ENCODE data around the gene CIRBP. TPM values are rescaled to one million over a fixed set of nuclear protein-coding genes. Genes with fewer than 3 reads are reported as not detected.
"Not testable (repeated sequence)": the region's sequence is repeated elsewhere in the genome, so short reads cannot be mapped to it uniquely, and the experiment has no call there.

The CIRBP gene
- total and polyA plus RNA-seq, 2 donors (not counting 1 experiment from before 2014, with no cell fraction given): 104 to 298 TPM

GRCh38 chr19:1245494-1246264, 23.5 kb upstream of the CIRBP start:
- Histone ChIP-seq H3K4me1 (ENCODE audit: control insufficient read depth, extremely low read depth, insufficient read depth, low read length) (peaks cover 27% of the 10 kb centered on the region), H4K20me1 (ENCODE audit: control insufficient read depth, extremely low read depth, insufficient read depth, low read length) (no peaks in the 10 kb centered on the region), H3K27me3 (ENCODE audit: control insufficient read depth, insufficient read depth, low read length) (no peaks in the 10 kb centered on the region), H3K79me2 (ENCODE audit: control insufficient read depth, insufficient read depth, low read length) (peaks cover 36% of the 10 kb centered on the region), H3K4me2 (ENCODE audit: extremely low read depth, insufficient read depth, low read length) (no peak overlapping the region), H3K36me3 (ENCODE audit: control insufficient read depth, insufficient read depth, low read length) (peaks cover 7% of the 10 kb centered on the region), H3K9ac (ENCODE audit: insufficient read depth, low read length) (no peak overlapping the region), H2AFZ (ENCODE audit: low read length) (no peak overlapping the region), H3K9me3 (ENCODE audit: control insufficient read depth, insufficient read depth, low read depth, low read length) (no peaks in the 10 kb centered on the region), H3K27ac (ENCODE audit: insufficient read depth, low read length) (no peak overlapping the region), H3K4me3 (replicated peaks in 1 of 4; ENCODE audit: control extremely low read depth in 1 of 4, insufficient read depth in 1 of 4, low read depth in 3 of 4, low read length in 4 of 4) (no peak overlapping the region)
- no peak for TF ChIP-seq CTCF (conservative IDR thresholded peaks at IDR 0.05 in 1 of 2, IDR thresholded peaks at IDR 0.05 in 1 of 2; ENCODE audit: low read depth in 1 of 2, low read length in 2 of 2)
- no peak for TF ChIP-seq EZH2 (IDR thresholded peaks at IDR 0.05; ENCODE audit: low read length, missing control alignments)
- DNase-seq (ENCODE audit: low read depth in 2 of 2): no peak

GRCh38 chr19:1246265-1247087, 22.7 kb upstream of the CIRBP start:
- H3K27ac ChIP-seq (ENCODE audit: insufficient read depth, low read length); H2AFZ ChIP-seq (ENCODE audit: low read length); H3K27me3 ChIP-seq (ENCODE audit: control insufficient read depth, insufficient read depth, low read length); H3K4me3 ChIP-seq (replicated peaks in 1 of 4; ENCODE audit: control extremely low read depth in 1 of 4, insufficient read depth in 1 of 4, low read depth in 3 of 4, low read length in 4 of 4); H3K4me2 ChIP-seq (ENCODE audit: extremely low read depth, insufficient read depth, low read length); DNase-seq (ENCODE audit: low read depth in 2 of 2); H4K20me1 ChIP-seq (ENCODE audit: control insufficient read depth, extremely low read depth, insufficient read depth, low read length); H3K9me3 ChIP-seq (ENCODE audit: control insufficient read depth, insufficient read depth, low read depth, low read length); H3K9ac ChIP-seq (ENCODE audit: insufficient read depth, low read length): not testable (repeated sequence)
- peaks cover 44% of the 10 kb centered on the region for H3K79me2 ChIP-seq (ENCODE audit: control insufficient read depth, insufficient read depth, low read length)
- peaks cover 24% of the 10 kb centered on the region for H3K4me1 ChIP-seq (ENCODE audit: control insufficient read depth, extremely low read depth, insufficient read depth, low read length)
- peaks cover 13% of the 10 kb centered on the region for H3K36me3 ChIP-seq (ENCODE audit: control insufficient read depth, insufficient read depth, low read length)

- Histone ChIP-seq H3K27ac (ENCODE audit: insufficient read depth, low read length) (peak overlapping the region; percentile 98), H3K9ac (ENCODE audit: insufficient read depth, low read length) (peak overlapping the region; percentile 97), H3K4me1 (ENCODE audit: control insufficient read depth, extremely low read depth, insufficient read depth, low read length) (peaks cover 21% of the 10 kb centered on the region), H4K20me1 (ENCODE audit: control insufficient read depth, extremely low read depth, insufficient read depth, low read length) (no peaks in the 10 kb centered on the region), H3K9me3 (ENCODE audit: control insufficient read depth, insufficient read depth, low read depth, low read length) (no peaks in the 10 kb centered on the region), H3K27me3 (ENCODE audit: control insufficient read depth, insufficient read depth, low read length) (no peaks in the 10 kb centered on the region), H3K4me3 (replicated peaks in 1 of 4; ENCODE audit: control extremely low read depth in 1 of 4, insufficient read depth in 1 of 4, low read depth in 3 of 4, low read length in 4 of 4) (peak overlapping the region in 2 of 4 experiments; percentile 7 to 75), H2AFZ (ENCODE audit: low read length) (no peak overlapping the region), H3K36me3 (ENCODE audit: control insufficient read depth, insufficient read depth, low read length) (peaks cover 18% of the 10 kb centered on the region), H3K4me2 (ENCODE audit: extremely low read depth, insufficient read depth, low read length) (peak overlapping the region; percentile 71), H3K79me2 (ENCODE audit: control insufficient read depth, insufficient read depth, low read length) (peaks cover 45% of the 10 kb centered on the region)
- TF ChIP-seq EZH2 (IDR thresholded peaks at IDR 0.05; ENCODE audit: low read length, missing control alignments) (no peak), CTCF (conservative IDR thresholded peaks at IDR 0.05 in 1 of 2, IDR thresholded peaks at IDR 0.05 in 1 of 2; ENCODE audit: low read depth in 1 of 2, low read length in 2 of 2) (no peak)
- DNase-seq (ENCODE audit: low read depth in 2 of 2): no peak
These were observed 21.4 kb upstream of the CIRBP start for GRCh38 chr19:1247748-1248138.
